Esophagus muscularis mucosa (tissue), 4 donors: ENCODE data around the gene MATN4.

Experiments used
- CTCF ChIP-seq, 3 experiments: fragments of 200-600 bp in 2 of 3; fragments of 450-650 bp in 1 of 3; sonication (generic) in 2 of 3; IDR thresholded peaks; one replicate each; pipeline ENCODE4 v1.5.1; 2017 to 2019; ENCODE audit warnings: antibody characterized with exemption in 3 of 3, mild to moderate bottlenecking in 2 of 3, moderate library complexity in 1 of 3
- EP300 ChIP-seq: sonication (generic); formaldehyde crosslinking; IDR thresholded peaks from one replicate; pipeline ENCODE4 v1.6.1; 2017; ENCODE audit warnings: antibody characterized with exemption
- POLR2A ChIP-seq: fragments of 450-650 bp; IDR thresholded peaks from one replicate; pipeline ENCODE4 v1.6.1; 2017; ENCODE audit warnings: antibody characterized with exemption, moderate library complexity, mild to moderate bottlenecking, low read depth
- POLR2AphosphoS5 ChIP-seq, 2 donors: sonication (generic); formaldehyde crosslinking; IDR thresholded peaks; one replicate each; pipeline ENCODE4 v1.6.1; 2017; ENCODE audit warnings: antibody characterized with exemption in 2 of 2

DNA sequence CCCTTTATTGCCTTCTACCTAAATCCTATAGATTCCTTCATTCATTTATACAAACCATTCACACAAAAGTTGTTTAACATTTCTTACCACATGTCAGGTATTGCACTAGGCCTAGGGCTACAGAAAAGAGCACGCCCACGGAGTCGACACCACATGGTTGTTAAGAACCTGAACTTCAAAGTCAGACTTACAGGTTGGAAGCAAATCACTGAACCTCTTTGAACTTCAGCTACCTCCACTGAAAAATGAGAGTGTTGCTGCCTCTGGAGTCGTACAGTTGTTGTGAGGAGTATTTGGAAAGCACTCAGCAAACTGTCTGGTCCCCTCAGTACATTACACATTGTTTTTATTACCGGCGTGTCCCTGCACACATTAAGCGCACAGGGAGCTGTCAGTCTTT, 50.4 kb downstream of the MATN4 start:
- TF ChIP-seq CTCF (IDR thresholded peaks at IDR 0.05) (no peak), EP300 (no peak), POLR2AphosphoS5 (IDR thresholded peaks at IDR 0.05) (no peak), POLR2A (no peak)
